Measurements from ENCODE around the gene DIPK1C.
A peak's percentile ranks its signal among the peaks of the same experiment; 100 is the strongest.

Gene DIPK1C

DNA sequence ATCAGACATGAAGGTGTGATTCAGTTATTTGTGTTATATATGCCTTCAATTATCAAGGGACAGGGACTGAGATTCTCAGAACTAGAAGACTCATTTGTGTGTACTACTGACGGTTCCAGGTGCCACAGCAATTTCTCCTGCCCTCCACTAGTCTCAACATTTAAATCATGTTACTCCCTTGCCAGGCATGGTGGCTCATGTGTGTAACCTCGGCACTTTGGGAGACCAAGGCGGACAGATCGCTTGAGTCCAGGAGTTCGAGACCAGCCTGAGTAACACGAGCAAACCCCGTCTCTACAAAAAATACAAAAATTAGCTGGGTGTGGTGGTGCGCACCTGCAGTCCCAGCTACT, 40.2 kb upstream of the DIPK1C start:
- Histone ChIP-seq H3K4me3 (ENCODE audit: low read length) (peak overlapping the region; percentile 96), H3K4me1 (ENCODE audit: control insufficient read depth, low read length) (peaks cover 34% of the 10 kb centered on the region), H3K9me3 (ENCODE audit: control insufficient read depth, insufficient read depth, low read length) (no peaks in the 10 kb centered on the region), H3K36me3 (ENCODE audit: control insufficient read depth, low read length) (peaks cover 28% of the 10 kb centered on the region), H3K4me2 (ENCODE audit: low read length) (peak overlapping the region; percentile 81), H4K20me1 (ENCODE audit: control insufficient read depth, insufficient read depth, low read depth, low read length) (no peaks in the 10 kb centered on the region), H3K9me2 (replicated peaks; ENCODE audit: control insufficient read depth, low read length) (no peaks in the 10 kb centered on the region), H3K27me3 (ENCODE audit: control insufficient read depth, low read length) (peaks cover 11% of the 10 kb centered on the region), H3K79me2 (ENCODE audit: control insufficient read depth, low read length) (peaks cover 60% of the 10 kb centered on the region), H3K27ac (ENCODE audit: low read depth, low read length) (peak overlapping the region; percentile 81), H3F3A (ENCODE audit: control insufficient read depth, insufficient read depth) (peaks cover 25% of the 10 kb centered on the region)
- TF ChIP-seq, protein P1, sequence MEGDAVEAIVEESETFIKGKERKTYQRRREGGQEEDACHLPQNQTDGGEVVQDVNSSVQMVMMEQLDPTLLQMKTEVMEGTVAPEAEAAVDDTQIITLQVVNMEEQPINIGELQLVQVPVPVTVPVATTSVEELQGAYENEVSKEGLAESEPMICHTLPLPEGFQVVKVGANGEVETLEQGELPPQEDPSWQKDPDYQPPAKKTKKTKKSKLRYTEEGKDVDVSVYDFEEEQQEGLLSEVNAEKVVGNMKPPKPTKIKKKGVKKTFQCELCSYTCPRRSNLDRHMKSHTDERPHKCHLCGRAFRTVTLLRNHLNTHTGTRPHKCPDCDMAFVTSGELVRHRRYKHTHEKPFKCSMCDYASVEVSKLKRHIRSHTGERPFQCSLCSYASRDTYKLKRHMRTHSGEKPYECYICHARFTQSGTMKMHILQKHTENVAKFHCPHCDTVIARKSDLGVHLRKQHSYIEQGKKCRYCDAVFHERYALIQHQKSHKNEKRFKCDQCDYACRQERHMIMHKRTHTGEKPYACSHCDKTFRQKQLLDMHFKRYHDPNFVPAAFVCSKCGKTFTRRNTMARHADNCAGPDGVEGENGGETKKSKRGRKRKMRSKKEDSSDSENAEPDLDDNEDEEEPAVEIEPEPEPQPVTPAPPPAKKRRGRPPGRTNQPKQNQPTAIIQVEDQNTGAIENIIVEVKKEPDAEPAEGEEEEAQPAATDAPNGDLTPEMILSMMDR (IDR thresholded peaks at IDR 0.05; ENCODE audit: low read depth, low read length, poor library complexity, severe bottlenecking), result no peak
- TF ChIP-seq EZH2phosphoT487 (IDR thresholded peaks at IDR 0.05; ENCODE audit: borderline replicate concordance, low read length), result no peak

DNA sequence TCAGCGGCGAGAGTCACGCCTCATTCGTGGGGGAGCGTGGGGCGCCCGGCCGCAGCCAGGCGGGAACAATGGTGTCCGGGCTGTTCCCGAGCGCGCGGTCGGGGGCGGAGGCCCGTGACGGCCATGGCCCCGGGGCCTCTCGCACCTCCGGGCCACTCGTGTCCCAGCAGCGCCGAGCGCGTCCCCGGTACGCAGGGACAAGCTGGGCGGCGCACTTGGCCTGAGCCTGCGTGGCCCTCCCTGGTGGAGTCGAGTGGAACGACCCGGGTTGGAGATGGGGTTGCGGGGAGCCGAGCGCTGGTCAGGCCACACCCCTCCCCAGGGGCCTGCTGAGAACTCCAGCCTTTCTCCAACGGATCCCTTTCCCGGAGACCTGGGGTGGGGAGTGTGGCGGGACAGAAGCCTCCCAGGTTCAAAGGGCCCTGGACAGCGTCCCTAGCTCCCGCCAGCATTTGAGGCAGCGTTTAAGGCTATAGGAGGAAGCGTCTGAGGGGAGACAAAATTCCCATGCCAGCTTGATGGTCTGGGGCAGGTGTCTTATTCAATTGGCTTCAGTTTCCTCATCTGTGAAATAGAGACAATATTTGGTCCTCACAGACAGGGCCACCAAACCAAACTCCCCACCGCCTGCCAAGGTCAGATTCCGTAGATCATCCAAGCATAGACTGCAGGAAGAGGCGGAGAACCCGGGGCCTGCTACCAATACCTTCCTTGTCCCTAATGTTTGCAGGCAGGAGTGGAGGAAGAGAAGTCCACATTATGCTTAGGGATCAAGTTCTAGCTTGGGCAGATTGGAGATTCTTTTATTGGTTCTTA, 39.6 kb upstream of the DIPK1C start:
- Histone ChIP-seq H3K9me3 (ENCODE audit: control insufficient read depth, insufficient read depth, low read length) (no peaks in the 10 kb centered on the region), H3K4me1 (ENCODE audit: control insufficient read depth, low read length) (peaks cover 34% of the 10 kb centered on the region), H3F3A (ENCODE audit: control insufficient read depth, insufficient read depth) (peaks cover 25% of the 10 kb centered on the region), H3K9me2 (replicated peaks; ENCODE audit: control insufficient read depth, low read length) (no peaks in the 10 kb centered on the region), H3K27ac (ENCODE audit: low read depth, low read length) (peak overlapping the region; percentile 81), H3K4me2 (ENCODE audit: low read length) (peak overlapping the region; percentile 81), H3K27me3 (ENCODE audit: control insufficient read depth, low read length) (peaks cover 14% of the 10 kb centered on the region), H3K79me2 (ENCODE audit: control insufficient read depth, low read length) (peaks cover 56% of the 10 kb centered on the region), H4K20me1 (ENCODE audit: control insufficient read depth, insufficient read depth, low read depth, low read length) (no peaks in the 10 kb centered on the region), H3K36me3 (ENCODE audit: control insufficient read depth, low read length) (peaks cover 23% of the 10 kb centered on the region), H3K4me3 (ENCODE audit: low read length) (peak overlapping the region; percentile 96)
- no peak for TF ChIP-seq EZH2phosphoT487 (IDR thresholded peaks at IDR 0.05; ENCODE audit: borderline replicate concordance, low read length)
- TF ChIP-seq, protein P1 (IDR thresholded peaks at IDR 0.05; ENCODE audit: low read depth, low read length, poor library complexity, severe bottlenecking), result peak; percentile 8

DNA sequence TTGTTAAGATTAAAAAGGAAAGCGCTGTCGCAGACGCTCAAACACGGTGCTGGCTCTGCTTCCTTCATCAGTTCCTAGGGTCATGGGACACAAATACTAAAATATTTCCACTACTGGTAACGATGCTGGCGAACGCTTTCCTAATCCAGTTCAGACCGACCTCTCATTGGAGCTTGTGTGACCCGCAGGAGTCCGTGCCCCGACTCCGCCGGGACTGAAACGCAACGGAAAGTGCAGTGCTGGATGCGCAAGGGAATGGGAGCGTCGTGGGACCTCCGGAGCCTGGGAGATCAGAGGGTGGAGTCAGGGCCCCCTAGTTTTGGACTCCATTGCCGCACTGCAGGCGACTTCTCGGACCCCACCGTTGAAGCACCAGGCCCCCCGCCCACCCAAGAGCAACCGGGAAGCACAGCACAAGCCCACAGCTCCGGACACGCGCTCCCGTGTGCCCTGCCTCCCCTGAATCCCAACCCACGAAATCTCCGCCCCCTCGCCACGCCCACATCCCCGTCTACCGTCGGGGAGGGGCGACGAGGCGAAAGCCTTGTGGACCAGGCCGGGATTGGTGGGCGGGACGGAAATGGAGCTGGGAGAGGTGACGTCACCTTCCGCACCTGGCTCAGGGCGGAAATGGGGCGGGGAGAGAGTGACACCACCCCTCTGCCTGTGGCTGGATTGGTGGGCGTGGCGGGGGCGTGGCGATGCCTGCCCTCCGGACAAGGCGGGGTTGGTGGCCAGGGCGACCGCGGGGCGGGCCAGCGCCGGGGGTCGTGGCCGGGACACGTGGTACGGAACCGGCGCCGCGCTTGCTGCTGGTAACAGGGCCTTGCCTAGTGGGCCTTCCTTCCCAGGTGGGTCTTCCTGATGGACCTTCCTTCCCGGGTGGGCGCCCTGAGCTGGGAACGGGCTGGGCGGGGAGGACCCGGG, 38.7 kb upstream of the DIPK1C start, which contains the start of gene CNDP2:
Gene CNDP2 (plus strand): TSS at position 783 of the 927 bp plus-strand sequence. CDS start 3,611 bp downstream, outside the sequence.
- Histone ChIP-seq H3K27ac (ENCODE audit: low read depth, low read length) (peak within 1 kb of the TSS; percentile 81), H3K9me2 (replicated peaks; ENCODE audit: control insufficient read depth, low read length) (no peaks in the 10 kb centered on the region), H3F3A (ENCODE audit: control insufficient read depth, insufficient read depth) (peaks cover 25% of the 10 kb centered on the region), H3K27me3 (ENCODE audit: control insufficient read depth, low read length) (peaks cover 14% of the 10 kb centered on the region), H3K4me1 (ENCODE audit: control insufficient read depth, low read length) (peaks cover 27% of the 10 kb centered on the region), H3K79me2 (ENCODE audit: control insufficient read depth, low read length) (peaks cover 47% of the 10 kb centered on the region), H4K20me1 (ENCODE audit: control insufficient read depth, insufficient read depth, low read depth, low read length) (no peaks in the 10 kb centered on the region), H3K4me3 (ENCODE audit: low read length) (peak within 1 kb of the TSS; percentile 96), H3K4me2 (ENCODE audit: low read length) (peak within 1 kb of the TSS; percentile 81), H3K9me3 (ENCODE audit: control insufficient read depth, insufficient read depth, low read length) (no peaks in the 10 kb centered on the region), H3K36me3 (ENCODE audit: control insufficient read depth, low read length) (peaks cover 15% of the 10 kb centered on the region)
- no peak for TF ChIP-seq EZH2phosphoT487 (IDR thresholded peaks at IDR 0.05; ENCODE audit: borderline replicate concordance, low read length)
- TF ChIP-seq, protein P1 (IDR thresholded peaks at IDR 0.05; ENCODE audit: low read depth, low read length, poor library complexity, severe bottlenecking), result no peak

Measured in DOHH2 (cell line).